K562 (cell line): ENCODE measurements around the gene INTS12. TPM values are rescaled to one million over a fixed set of nuclear protein-coding genes. Genes with fewer than 3 reads are reported as not detected.

Experiments
- ATAC-seq: fragments of 200-7000 bp; cut with Tn5 transposase; 3 replicates; pipeline ENCODE4 v1.9.1; 2020; ENCODE audit warnings: moderate library complexity
- Bru-seq: library from RNA; stranded (reverse); fragments of 400-500 nt; gene quantifications from one replicate; lab custom pipeline; 2021; lab: Mats Ljungman, UMichigan
- BruChase-seq, 2 experiments: library from RNA; stranded (reverse); fragments of 400-500 nt; gene quantifications; one replicate each; lab custom pipeline; 2021; lab: Mats Ljungman, UMichigan
- BruUV-seq: library from RNA; stranded (reverse); fragments of 400-500 nt; replicated peaks from 2 replicates; lab custom pipeline; 2021; lab: Mats Ljungman, UMichigan
- CTCF ChIA-PET: fragments of 300-600 bp; formaldehyde crosslinking; extraction: SDS; loops from one replicate; lab custom pipeline; 2021; ENCODE audit warnings: low intra/inter-chr PET ratio; lab: Yijun Ruan, JAX
- POLR2A ChIA-PET: fragments of 300-600, 350-650 bp; sonication (Branson Sonifier 250); formaldehyde crosslinking; extraction: SDS; loops from one replicate; lab custom pipeline; 2021; ENCODE audit warnings: antibody characterized with exemption, inconsistent platforms; lab: Yijun Ruan, JAX
- DNase-seq, 4 experiments: peaks; one replicate each; pipeline versions ENCODE4 v3.0.0 to v3.0.0-alpha.2; 2011 to 2018; ENCODE audit warnings: low spot score in 3 of 4, mixed read lengths in 3 of 4; ENCODE audit errors: extremely low read depth in 1 of 4
- FAIRE-seq: peaks from 2 replicates; lab custom pipeline; 2011; peaks lifted over from hg19 to GRCh38; lab: Jason Lieb, UNC
- H2AFZ ChIP-seq: 2 replicates; pipeline ENCODE4 v1.6.0; 2011; ENCODE audit warnings: low read depth, low read length, control low read depth, inconsistent platforms
- H3K27ac ChIP-seq: fragments of 200-600 bp; 3 replicates; pipeline ENCODE4 v1.8.0; 2011; ENCODE audit warnings: low read depth, mild to moderate bottlenecking, control low read depth, inconsistent platforms, low read length, moderate library complexity, mixed read lengths; ENCODE audit errors: extremely low read depth
- H3K27me3 ChIP-seq, 2 experiments: fragments of 300-600 bp in 1 of 2; 2 replicates in 1 of 2; 3 replicates in 1 of 2; pipeline versions ENCODE4 v1.6.0 to v1.8.0; 2011; ENCODE audit warnings: inconsistent platforms in 2 of 2, low read length in 2 of 2, mild to moderate bottlenecking in 1 of 2, mixed read lengths in 1 of 2, moderate library complexity in 1 of 2; ENCODE audit not compliant: control insufficient read depth in 2 of 2, insufficient read depth in 2 of 2
- H3K36me3 ChIP-seq: fragments of 300-600 bp; 3 replicates; pipeline ENCODE4 v1.8.0; 2011; ENCODE audit warnings: mild to moderate bottlenecking, low read length, inconsistent platforms; ENCODE audit not compliant: control insufficient read depth, insufficient read depth
- H3K4me1 ChIP-seq, 2 experiments: fragments of 200-600 bp in 1 of 2; replicated peaks in 1 of 2; 2 replicates in 1 of 2; 3 replicates in 1 of 2; pipeline versions ENCODE4 v1.5.1 to v1.8.0; 2011; ENCODE audit warnings: inconsistent platforms in 2 of 2, low read length in 2 of 2, mild to moderate bottlenecking in 1 of 2, mixed read lengths in 1 of 2, moderate library complexity in 1 of 2; ENCODE audit not compliant: control insufficient read depth in 2 of 2, insufficient read depth in 2 of 2
- H3K4me2 ChIP-seq: 2 replicates; pipeline ENCODE4 v1.6.1; 2011; ENCODE audit warnings: low read length, control low read depth, inconsistent platforms, mixed read lengths; ENCODE audit not compliant: insufficient read depth
- H3K4me3 ChIP-seq: fragments of 200-600 bp; sonication (generic), shearing (Covaris generic); 2 replicates; pipeline ENCODE4 v1.5.1; 2016; ENCODE audit warnings: control low read depth, inconsistent platforms
- H3K79me2 ChIP-seq: fragments of 200-600 bp; 3 replicates; pipeline ENCODE4 v1.8.0; 2011; ENCODE audit warnings: low read length, inconsistent platforms; ENCODE audit not compliant: control insufficient read depth, insufficient read depth
- H3K9ac ChIP-seq, 2 experiments: 2 replicates each; pipeline versions ENCODE4 v1.6.0 to v1.6.1; 2011; ENCODE audit warnings: low read depth in 2 of 2, low read length in 2 of 2, control low read depth in 1 of 2, inconsistent platforms in 1 of 2, mild to moderate bottlenecking in 1 of 2, mixed read lengths in 1 of 2; ENCODE audit not compliant: insufficient read depth in 1 of 2
- H3K9me1 ChIP-seq: one replicate; pipeline ENCODE4 v1.6.0; 2011; ENCODE audit warnings: inconsistent platforms, mild to moderate bottlenecking, low read length, moderate library complexity; ENCODE audit not compliant: control insufficient read depth, insufficient read depth
- H3K9me3 ChIP-seq: replicated peaks from 2 replicates; pipeline ENCODE4 v1.5.1; 2011; ENCODE audit warnings: low read depth, low read length, inconsistent platforms; ENCODE audit not compliant: control insufficient read depth, insufficient read depth
- H4K20me1 ChIP-seq: replicated peaks from 2 replicates; pipeline ENCODE4 v1.6.1; 2011; ENCODE audit warnings: low read length, inconsistent platforms, mixed read lengths; ENCODE audit not compliant: control insufficient read depth, insufficient read depth
- ARID2 ChIP-seq: fragments of 450-650 bp; IDR thresholded peaks from 2 replicates; pipeline ENCODE4 v1.6.1; 2017; ENCODE audit warnings: antibody characterized with exemption, mild to moderate bottlenecking
- BDP1 ChIP-seq: IDR thresholded peaks from 3 replicates; pipeline ENCODE4 v1.6.1; 2011; ENCODE audit not compliant: insufficient read length, insufficient read depth
- CBX1 ChIP-seq: sonication (generic); IDR thresholded peaks from 2 replicates; pipeline ENCODE4 v1.6.1; 2016; ENCODE audit warnings: antibody characterized with exemption, low read depth, mild to moderate bottlenecking
- ELF1 ChIP-seq: fragments of 200-800 bp; sonication (Bioruptor generic); IDR thresholded peaks from 2 replicates; pipeline ENCODE4 v1.6.1; 2016; ENCODE audit warnings: missing genetic modification characterization, missing compliant biosample characterization
- MYC ChIP-seq, 2 experiments: fragments of 250-450 bp in 1 of 2; sonication (Bioruptor Pico) in 1 of 2; IDR thresholded peaks; 2 replicates each; pipeline versions ENCODE4 v1.5.1 to v1.6.1; 2012 to 2021; ENCODE audit warnings: low read depth in 2 of 2, borderline replicate concordance in 1 of 2, improper control_type of control experiment in 1 of 2, low read length in 1 of 2, mild to moderate bottlenecking in 1 of 2, moderate library complexity in 1 of 2
- SRF ChIP-seq, 2 experiments: fragments of 250-450, 450-650 bp in 1 of 2; sonication (Bioruptor Pico) in 1 of 2; sonication (generic) in 1 of 2; formaldehyde crosslinking; IDR thresholded peaks; 2 replicates each; pipeline versions ENCODE4 v1.5.0 to v1.5.1; 2020 to 2022; ENCODE audit warnings: mild to moderate bottlenecking in 1 of 2, missing genetic modification reagents in 1 of 2
- SRSF3 ChIP-seq: fragments of 200-400 bp; formaldehyde crosslinking; IDR thresholded peaks from 2 replicates; pipeline ENCODE4 v1.6.1; 2016; ENCODE audit warnings: mild to moderate bottlenecking, low read length, moderate library complexity; ENCODE audit not compliant: insufficient read depth
- TCF7L2 ChIP-seq: fragments of 150-350 bp; IDR thresholded peaks from 2 replicates; pipeline ENCODE4 v1.6.1; 2016; ENCODE audit warnings: low read depth, mild to moderate bottlenecking, low read length, moderate library complexity
- ZNF780A ChIP-seq: fragments of 250-450 bp; sonication (Bioruptor Pico); IDR thresholded peaks from 2 replicates; pipeline ENCODE4 v1.5.0; 2021; ENCODE audit warnings: mild to moderate bottlenecking
- WGBS: fragments of 100-300 bp; shearing (Covaris generic); methylation state at CpG from one replicate; pipeline ENCODE4 v1.1.6; 2016; ENCODE audit warnings: low coverage, mixed read lengths; ENCODE audit not compliant: insufficient coverage; ENCODE audit errors: missing lambda C conversion rate; 5-methylcytosine and 5-hydroxymethylcytosine counted together
- in situ Hi-C: fragments of 300-500 bp; cut with MboI; formaldehyde crosslinking; loops from 4 replicates; pipeline ENCODE4 v1.15.0; 2018; ENCODE audit warnings: inconsistent platforms, mixed read lengths
- intact Hi-C: fragments of 100-400 bp; cut with micrococcal nuclease; formaldehyde crosslinking; loops from 2 replicates; pipeline ENCODE4 v1.14.2; 2022
- long read RNA-seq, 3 experiments: library from polyadenylated mRNA in 2 of 3; library from RNA in 1 of 3; unstranded in 2 of 3; stranded (forward) in 1 of 3; transcript quantifications; one replicate each; pipeline ENCODE4 v2.0.0, GENCODE V29; 2019 to 2022
- polyA minus RNA-seq, 3 experiments: library from RNA; depleted of rRNA, polyadenylated mRNA; stranded (reverse); fragments of >200 nt; gene quantifications; 2 replicates each; pipeline ENCODE4 v1.2.3, GENCODE V29; 2011
- polyA plus RNA-seq, 8 experiments: library from polyadenylated mRNA; depleted of rRNA in 4 of 8; stranded (reverse) in 5 of 8; unstranded in 3 of 8; fragments of >200 nt; fragmentation: Nextera tagmentation in 2 of 8; fragmentation: Illumina TruSeq in 1 of 8; extraction: Ambion mirVana in 2 of 8; extraction: Trizol in 1 of 8; gene quantifications; 2 replicates each; pipeline versions ENCODE4 v1.2.1 to v1.2.3, GENCODE V29; 2011 to 2014; ENCODE audit warnings: inconsistent platforms in 1 of 8, missing spikeins in 1 of 8
- total RNA-seq, 7 experiments: library from RNA; depleted of rRNA in 6 of 7; stranded (reverse); fragments of >200 nt in 6 of 7; fragmentation: Illumina TruSeq in 2 of 7; extraction: Trizol in 2 of 7; gene quantifications; 2 replicates each; pipeline versions ENCODE4 v1.2.1 to v1.2.3, GENCODE V29; 2011 to 2021; ENCODE audit warnings: low replicate concordance in 1 of 7
- TF ChIP-seq, protein P1 (sequence below): fragments of 250-450 bp; sonication (Bioruptor Pico); IDR thresholded peaks from 2 replicates; pipeline ENCODE4 v1.5.0; 2022; ENCODE audit warnings: mild to moderate bottlenecking

Gene INTS12, protein sequence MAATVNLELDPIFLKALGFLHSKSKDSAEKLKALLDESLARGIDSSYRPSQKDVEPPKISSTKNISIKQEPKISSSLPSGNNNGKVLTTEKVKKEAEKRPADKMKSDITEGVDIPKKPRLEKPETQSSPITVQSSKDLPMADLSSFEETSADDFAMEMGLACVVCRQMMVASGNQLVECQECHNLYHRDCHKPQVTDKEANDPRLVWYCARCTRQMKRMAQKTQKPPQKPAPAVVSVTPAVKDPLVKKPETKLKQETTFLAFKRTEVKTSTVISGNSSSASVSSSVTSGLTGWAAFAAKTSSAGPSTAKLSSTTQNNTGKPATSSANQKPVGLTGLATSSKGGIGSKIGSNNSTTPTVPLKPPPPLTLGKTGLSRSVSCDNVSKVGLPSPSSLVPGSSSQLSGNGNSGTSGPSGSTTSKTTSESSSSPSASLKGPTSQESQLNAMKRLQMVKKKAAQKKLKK
- total RNA-seq (2011; cell fraction: chromatin; rRNA removed; ENCODE audit: low replicate concordance), result 23.8 and 34.2 TPM in 2 replicates
- 16.7 and 19.2 TPM in 2 replicates for total RNA-seq (2011; cell fraction: nucleolus; rRNA removed)
- total RNA-seq (2011; cell fraction: nucleoplasm; rRNA removed), result 29.7 and 45.4 TPM in 2 replicates
- total RNA-seq (2014; rRNA removed) (24.5 and 25.7 TPM in 2 replicates), total RNA-seq (2014; rRNA removed; fragmentation: Illumina TruSeq; extraction: Trizol) (26.8 and 28.3 TPM in 2 replicates), total RNA-seq (2015; rRNA removed; fragmentation: Illumina TruSeq; extraction: Trizol) (22.9 and 26.3 TPM in 2 replicates), total RNA-seq (2021) (26.2 and 26.7 TPM in 2 replicates), polyA plus RNA-seq (2011; rRNA removed) (44.3 and 57.1 TPM in 2 replicates), polyA plus RNA-seq (2014; fragmentation: Illumina TruSeq; extraction: Trizol) (51.2 and 63.7 TPM in 2 replicates), polyA plus RNA-seq (2014; fragmentation: Nextera tagmentation; extraction: Ambion mirVana) (10 to 100 TPM; 49.7 to 82.9 TPM), polyA plus RNA-seq (2014; rRNA removed) (41.2 and 42.4 TPM in 2 replicates), polyA minus RNA-seq (2011; rRNA and poly(A)+ RNA removed) (55.3 and 56.9 TPM in 2 replicates), Bru-seq, nascent RNA (percentile 87 among the genes with signal in this experiment), BruChase-seq, experiment 1, labeled RNA remaining after a 2-hour chase (percentile 80 among the genes with signal in this experiment), BruChase-seq, experiment 2, labeled RNA remaining after a 6-hour chase (percentile 78 among the genes with signal in this experiment)
- 22.1 and 30.7 TPM in 2 replicates for polyA plus RNA-seq (2011; cell fraction: cytosol; rRNA removed)
- 48.0 and 49.4 TPM in 2 replicates for polyA plus RNA-seq (2011; cell fraction: nucleus; rRNA removed)
- 25.5 and 36.6 TPM in 2 replicates for polyA plus RNA-seq (2012)
- polyA minus RNA-seq (2011; cell fraction: cytosol; rRNA and poly(A)+ RNA removed), result 12.7 and 17.6 TPM in 2 replicates
- 24.5 and 35.4 TPM in 2 replicates for polyA minus RNA-seq (2011; cell fraction: nucleus; rRNA and poly(A)+ RNA removed)
- long read RNA-seq, experiment 1, transcript INTS12-201 (8 exons, 1,710 nt), result minor isoform, 20 of 142 reads
- long read RNA-seq, experiment 1, transcript INTS12-206 (7 exons, 1,975 nt), result major isoform, 45 of 142 reads
- long read RNA-seq, experiment 1, partial matches to known transcripts, result 20 of 142 reads
- long read RNA-seq, experiment 1, other reads (novel, unspliced or antisense), result 56 of 142 reads
- long read RNA-seq, experiment 2, transcript INTS12-206 (7 exons, 1,975 nt), result major isoform, 8 of 34 reads
- long read RNA-seq, experiment 2, partial matches to known transcripts, result 18 of 34 reads
- long read RNA-seq, experiment 2, other reads (novel, unspliced or antisense), result 6 of 34 reads
- long read RNA-seq, experiment 3, transcript INTS12-201 (8 exons, 1,710 nt), result minor isoform, 14 of 65 reads
- long read RNA-seq, experiment 3, transcript INTS12-206 (7 exons, 1,975 nt), result major isoform, 32 of 65 reads
- long read RNA-seq, experiment 3, partial matches to known transcripts, result 13 of 65 reads
- long read RNA-seq, experiment 3, other reads (novel, unspliced or antisense), result 6 of 65 reads

DNA sequence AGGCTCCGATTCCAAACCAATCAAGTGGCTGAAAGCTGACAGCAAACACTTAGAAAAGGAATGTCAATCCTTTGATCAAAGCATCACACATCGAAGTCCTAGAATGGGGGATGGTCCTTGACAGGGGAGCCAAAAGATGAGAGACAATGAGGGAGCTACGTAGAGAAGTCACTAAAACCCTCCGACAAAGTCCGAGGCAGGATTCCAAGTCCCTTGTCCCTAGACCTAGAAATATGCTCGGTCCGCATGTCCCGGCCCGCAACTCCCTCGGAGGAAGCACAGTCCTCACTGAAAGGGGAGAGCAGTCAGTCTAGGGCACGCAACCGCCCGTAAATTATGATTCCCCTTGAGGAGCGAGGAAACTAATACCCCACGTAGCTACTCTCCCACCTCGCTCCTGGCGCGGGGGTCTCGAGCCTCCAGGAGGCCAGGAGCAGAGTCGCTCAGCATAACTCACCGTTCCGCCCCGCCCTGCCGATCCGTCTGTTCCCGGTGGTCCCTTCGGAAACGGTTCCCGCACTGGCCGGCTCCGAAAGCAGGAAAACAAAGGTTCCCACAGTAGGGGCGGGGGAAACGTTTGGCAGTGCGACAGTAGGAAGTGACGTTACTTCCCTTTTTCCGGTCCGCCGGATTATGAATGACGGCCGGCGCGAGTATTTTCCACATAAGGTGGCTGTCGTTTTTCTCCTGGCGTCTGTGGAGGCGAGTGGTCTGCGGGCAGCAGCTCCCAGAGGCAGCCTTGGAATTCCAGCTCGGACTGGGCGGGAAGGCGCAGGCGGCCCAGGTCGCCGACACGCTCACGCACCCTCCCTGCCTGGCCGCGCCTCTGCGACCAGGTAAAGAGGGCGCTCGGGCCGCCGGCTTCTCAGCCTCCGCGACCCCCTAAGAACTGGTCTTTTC lies at the start of gene INTS12, which contains the start of gene GSTCD:
Gene INTS12, minus strand, starts transcription at position 509 of the 900 bp plus-strand sequence. CDS start 8,684 bp downstream, outside the sequence.
Gene GSTCD, plus strand, starts transcription at position 604 of the 900 bp plus-strand sequence. CDS start 8,830 bp downstream, outside the sequence.
- Histone ChIP-seq H4K20me1 (no peaks in the 10 kb centered on the region), H3K9me1 (no peaks in the 10 kb centered on the region), H3K4me1 (peaks cover 0 to 6% of the 10 kb centered on the region in 2 experiments; a peak in 2 of 5 replicates), H2AFZ (peak within 1 kb of the TSS; percentile 92), H3K4me2 (peak within 1 kb of the TSS; percentile 91), H3K79me2 (peaks cover 93% of the 10 kb centered on the region), H3K36me3 (peaks cover 25% of the 10 kb centered on the region), H3K9me3 (no peaks in the 10 kb centered on the region), H3K4me3 (peak within 1 kb of the TSS; percentile 93), H3K27ac (peak within 1 kb of the TSS; percentile 86), H3K27me3 (no peaks in the 10 kb centered on the region), H3K9ac (peak within 1 kb of the TSS; percentile 88 to 98)
- DNase-seq (peak; percentile 78 to 94 (median 84)), ATAC-seq (peak; percentile 86), FAIRE-seq (peak; percentile 72)
- ChIA-PET CTCF (no interaction called here), POLR2A (interaction anchor here (0.8 to 1.4 kb wide), 2 partner anchors 43 to 522 kb away, joined by 3 read pairs; no protein-coding TSS in a partner anchor)
- intact Hi-C loops, result no loop called here
- in situ Hi-C loops, result no loop called here
- under 1% methylated on average over 59 of the region's 63 CpGs for WGBS
- TSS peak; percentile 64 for BruUV-seq
- TF ChIP-seq, protein P1, sequence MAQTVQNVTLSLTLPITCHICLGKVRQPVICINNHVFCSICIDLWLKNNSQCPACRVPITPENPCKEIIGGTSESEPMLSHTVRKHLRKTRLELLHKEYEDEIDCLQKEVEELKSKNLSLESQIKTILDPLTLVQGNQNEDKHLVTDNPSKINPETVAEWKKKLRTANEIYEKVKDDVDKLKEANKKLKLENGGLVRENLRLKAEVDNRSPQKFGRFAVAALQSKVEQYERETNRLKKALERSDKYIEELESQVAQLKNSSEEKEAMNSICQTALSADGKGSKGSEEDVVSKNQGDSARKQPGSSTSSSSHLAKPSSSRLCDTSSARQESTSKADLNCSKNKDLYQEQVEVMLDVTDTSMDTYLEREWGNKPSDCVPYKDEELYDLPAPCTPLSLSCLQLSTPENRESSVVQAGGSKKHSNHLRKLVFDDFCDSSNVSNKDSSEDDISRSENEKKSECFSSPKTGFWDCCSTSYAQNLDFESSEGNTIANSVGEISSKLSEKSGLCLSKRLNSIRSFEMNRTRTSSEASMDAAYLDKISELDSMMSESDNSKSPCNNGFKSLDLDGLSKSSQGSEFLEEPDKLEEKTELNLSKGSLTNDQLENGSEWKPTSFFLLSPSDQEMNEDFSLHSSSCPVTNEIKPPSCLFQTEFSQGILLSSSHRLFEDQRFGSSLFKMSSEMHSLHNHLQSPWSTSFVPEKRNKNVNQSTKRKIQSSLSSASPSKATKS (CRISPR knock-in tag), result no peak
- TF ChIP-seq CBX1 (peak; percentile 95), ZNF780A (CRISPR knock-in tag) (no peak), SRSF3 (no peak), ELF1 (tag) (peak; percentile 79), MYC (IDR thresholded peaks at IDR 0.05; ENCODE audit: low read depth, low read length) (peak; percentile 84), MYC (CRISPR knock-in tag; IDR thresholded peaks at IDR 0.05; ENCODE audit: borderline replicate concordance, low read depth) (peak; percentile 32; the same call in 1 of the 2 replicates), ARID2 (no peak), BDP1 (no peak), SRF (CRISPR knock-in tag; IDR thresholded peaks at IDR 0.05) (no peak), TCF7L2 (0 out of 2 replicates have a peak, but pooled peaks have one; percentile 32)
